ENCODE data around the gene MECP2. TPM values are rescaled to one million over a fixed set of nuclear protein-coding genes. Genes with fewer than 3 reads are reported as not detected.

The MECP2 gene
- total RNA-seq, 1 experiment from 2014 or later, result 88.9 TPM

GRCh38 chrX:154072192-154072591, 25.3 kb downstream of the MECP2 start:
- BruUV-seq (replicated peaks), result no TSS peak
- no peak for TF ChIP-seq CTCF (IDR thresholded peaks at IDR 0.05)
- no peak for TF ChIP-seq TCF7L2 (IDR thresholded peaks at IDR 0.05; ENCODE audit: low read depth, low read length)
- TF ChIP-seq SIN3A (IDR thresholded peaks at IDR 0.05; ENCODE audit: borderline replicate concordance, insufficient read depth, low read depth, low read length), result no peak
- no peak for ATAC-seq

DNA sequence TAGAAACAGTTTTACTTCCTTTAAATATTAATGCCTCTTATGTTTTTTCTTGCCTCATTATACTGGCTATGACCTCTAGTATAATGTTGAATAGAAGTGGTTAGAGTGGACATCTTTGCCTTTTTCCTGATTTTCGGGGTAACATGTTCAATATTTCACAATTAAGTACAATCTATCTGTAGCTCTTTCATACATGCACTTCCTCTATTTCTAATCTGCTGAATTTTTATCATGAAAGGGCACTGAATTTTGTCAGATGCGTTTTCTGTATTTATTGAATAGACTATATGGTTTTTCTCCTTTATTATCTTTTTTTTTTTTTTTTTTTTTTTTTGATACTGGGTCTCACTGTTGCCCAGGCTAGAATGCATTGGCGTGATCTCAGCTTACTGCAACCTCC, 29.0 kb downstream of the MECP2 start:
- peaks cover 5% of the 10 kb centered on the region; the same call in 1 of the 2 replicates for H3K4me1 ChIP-seq (ENCODE audit: control insufficient read depth, insufficient read depth, low read length)
- no peaks in the 10 kb centered on the region for H3K36me3 ChIP-seq (ENCODE audit: control insufficient read depth, insufficient read depth, low read length)
- no TSS peak for BruUV-seq (replicated peaks)
- DNase-seq (ENCODE audit: low read depth, low spot score) (no peak), ATAC-seq (no peak)
- no peak overlapping the region for H3K4me3 ChIP-seq (ENCODE audit: low read depth in 2 of 2, low read length in 2 of 2)
- no peak overlapping the region for H3K27ac ChIP-seq (ENCODE audit: low read length)
- ChIA-PET CTCF (no interaction called here), POLR2A (no interaction called here)
- TF ChIP-seq CTCF (IDR thresholded peaks at IDR 0.05), result no peak
- no peak for TF ChIP-seq SIN3A (IDR thresholded peaks at IDR 0.05; ENCODE audit: borderline replicate concordance, insufficient read depth, low read depth, low read length)
- TF ChIP-seq, protein P1, sequence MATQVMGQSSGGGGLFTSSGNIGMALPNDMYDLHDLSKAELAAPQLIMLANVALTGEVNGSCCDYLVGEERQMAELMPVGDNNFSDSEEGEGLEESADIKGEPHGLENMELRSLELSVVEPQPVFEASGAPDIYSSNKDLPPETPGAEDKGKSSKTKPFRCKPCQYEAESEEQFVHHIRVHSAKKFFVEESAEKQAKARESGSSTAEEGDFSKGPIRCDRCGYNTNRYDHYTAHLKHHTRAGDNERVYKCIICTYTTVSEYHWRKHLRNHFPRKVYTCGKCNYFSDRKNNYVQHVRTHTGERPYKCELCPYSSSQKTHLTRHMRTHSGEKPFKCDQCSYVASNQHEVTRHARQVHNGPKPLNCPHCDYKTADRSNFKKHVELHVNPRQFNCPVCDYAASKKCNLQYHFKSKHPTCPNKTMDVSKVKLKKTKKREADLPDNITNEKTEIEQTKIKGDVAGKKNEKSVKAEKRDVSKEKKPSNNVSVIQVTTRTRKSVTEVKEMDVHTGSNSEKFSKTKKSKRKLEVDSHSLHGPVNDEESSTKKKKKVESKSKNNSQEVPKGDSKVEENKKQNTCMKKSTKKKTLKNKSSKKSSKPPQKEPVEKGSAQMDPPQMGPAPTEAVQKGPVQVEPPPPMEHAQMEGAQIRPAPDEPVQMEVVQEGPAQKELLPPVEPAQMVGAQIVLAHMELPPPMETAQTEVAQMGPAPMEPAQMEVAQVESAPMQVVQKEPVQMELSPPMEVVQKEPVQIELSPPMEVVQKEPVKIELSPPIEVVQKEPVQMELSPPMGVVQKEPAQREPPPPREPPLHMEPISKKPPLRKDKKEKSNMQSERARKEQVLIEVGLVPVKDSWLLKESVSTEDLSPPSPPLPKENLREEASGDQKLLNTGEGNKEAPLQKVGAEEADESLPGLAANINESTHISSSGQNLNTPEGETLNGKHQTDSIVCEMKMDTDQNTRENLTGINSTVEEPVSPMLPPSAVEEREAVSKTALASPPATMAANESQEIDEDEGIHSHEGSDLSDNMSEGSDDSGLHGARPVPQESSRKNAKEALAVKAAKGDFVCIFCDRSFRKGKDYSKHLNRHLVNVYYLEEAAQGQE (IDR thresholded peaks at IDR 0.05; ENCODE audit: insufficient read depth in 1 of 2, low read depth in 2 of 2, low read length in 1 of 2), result no peak
- TF ChIP-seq POLR2AphosphoS5 (IDR thresholded peaks at IDR 0.05; ENCODE audit: low read depth, low read length), result no peak
- TF ChIP-seq TCF7L2 (IDR thresholded peaks at IDR 0.05; ENCODE audit: low read depth, low read length), result no peak
- no peaks in the 10 kb centered on the region for H3K27me3 ChIP-seq (ENCODE audit: control insufficient read depth, insufficient read depth, low read length)
- intact Hi-C loops (cut with micrococcal nuclease; ENCODE audit: unreplicated experiment), result no loop called here
- no peaks in the 10 kb centered on the region for H3K9me3 ChIP-seq (ENCODE audit: control insufficient read depth, insufficient read depth, low read depth, low read length)
- in situ Hi-C loops (cut with HindIII; ENCODE audit: low pct_unique_long_range_greater_than_20kb, low sequenced_read_pairs), result no loop called here

More at GRCh38 chrX:154072192-154072591, 25.3 kb downstream of the MECP2 start:
- ChIA-PET CTCF (no interaction called here), POLR2A (no interaction called here)
- DNase-seq (ENCODE audit: low read depth, low spot score), result no peak
- H3K27ac ChIP-seq (ENCODE audit: low read length), result no peak overlapping the region
- H3K4me3 ChIP-seq (ENCODE audit: low read depth in 2 of 2, low read length in 2 of 2), result no peak overlapping the region
- intact Hi-C loops (cut with micrococcal nuclease; ENCODE audit: unreplicated experiment) (no loop called here), in situ Hi-C loops (cut with HindIII; ENCODE audit: low pct_unique_long_range_greater_than_20kb, low sequenced_read_pairs) (no loop called here)
- H3K27me3 ChIP-seq (ENCODE audit: control insufficient read depth, insufficient read depth, low read length), result no peaks in the 10 kb centered on the region
- no peaks in the 10 kb centered on the region for H3K36me3 ChIP-seq (ENCODE audit: control insufficient read depth, insufficient read depth, low read length)
- H3K9me3 ChIP-seq (ENCODE audit: control insufficient read depth, insufficient read depth, low read depth, low read length), result no peaks in the 10 kb centered on the region
- peaks cover 17% of the 10 kb centered on the region for H3K4me1 ChIP-seq (ENCODE audit: control insufficient read depth, insufficient read depth, low read length)
